Upper lobe of left lung (tissue), 6 donors: Measurements from ENCODE around the gene TMCO5A. TPM values are rescaled to one million over a fixed set of nuclear protein-coding genes. Genes with fewer than 3 reads are reported as not detected.

Source experiments
- ATAC-seq, 2 donors: fragments of 200-7000 bp; cut with Tn5 transposase; one replicate each; pipeline ENCODE4 v1.9.1; 2022; ENCODE audit warnings: mild to moderate bottlenecking in 2 of 2, moderate library complexity in 2 of 2; ENCODE audit not compliant: low FRiP score in 2 of 2
- DNase-seq, 2 donors: peaks; one replicate each; pipeline ENCODE4 v3.0.0-alpha.2; 2019 to 2020
- H3K27ac ChIP-seq, 4 donors: fragments of 200-600 bp; sonication (generic); one replicate each; pipeline ENCODE4 v1.5.1; 2016 to 2019
- H3K27me3 ChIP-seq, 4 donors: fragments of 200-600 bp; sonication (generic); one replicate each; pipeline ENCODE4 v1.5.1; 2017 to 2019
- H3K36me3 ChIP-seq, 4 donors: fragments of 200-600 bp; sonication (generic); one replicate each; pipeline ENCODE4 v1.5.1; 2016 to 2019
- H3K4me1 ChIP-seq, 4 donors: fragments of 200-600 bp; sonication (generic); one replicate each; pipeline ENCODE4 v1.5.1; 2018 to 2019
- H3K4me3 ChIP-seq, 4 donors: fragments of 200-600 bp; sonication (generic); one replicate each; pipeline ENCODE4 v1.5.1; 2017 to 2019; ENCODE audit warnings: mild to moderate bottlenecking in 2 of 4, moderate library complexity in 1 of 4
- H3K9me3 ChIP-seq, 4 donors: fragments of 200-600 bp; sonication (generic); one replicate each; pipeline ENCODE4 v1.5.1; 2018 to 2019
- EP300 ChIP-seq, 4 donors: sonication (generic); formaldehyde crosslinking; IDR thresholded peaks; one replicate each; pipeline ENCODE4 v1.5.1; 2017; ENCODE audit warnings: antibody characterized with exemption in 4 of 4, control low read depth in 2 of 4
- POLR2A ChIP-seq, 4 donors: fragments of 450-650 bp; IDR thresholded peaks; one replicate each; pipeline ENCODE4 v1.5.1; 2016 to 2017; ENCODE audit warnings: antibody characterized with exemption in 4 of 4, mild to moderate bottlenecking in 2 of 4
- POLR2AphosphoS5 ChIP-seq, 2 donors: sonication (generic); formaldehyde crosslinking; IDR thresholded peaks; one replicate each; pipeline ENCODE4 v1.5.1; 2017; ENCODE audit warnings: antibody characterized with exemption in 2 of 2
- whole genome bisulfite sequencing, 2 donors: methylation state at CpG; one replicate each; pipeline ENCODE4 v1.1.5; 2017 to 2018; 5-methylcytosine and 5-hydroxymethylcytosine counted together
- total RNA-seq, 6 donors: library from RNA; depleted of rRNA in 4 of 6; stranded (reverse); fragments of >200 nt in 4 of 6; gene quantifications; one replicate each; pipeline versions ENCODE4 v1.1.0 to v1.2.1, GENCODE V29; 2016 to 2021
- TF ChIP-seq, protein P1 (sequence below), 6 experiments: fragments of 450-650 bp in 4 of 6; fragments of 200-600 bp in 2 of 6; sonication (generic) in 2 of 6; IDR thresholded peaks; one replicate each; pipeline ENCODE4 v1.5.1; 2016 to 2019; ENCODE audit warnings: antibody characterized with exemption in 6 of 6
- donor health status: DM: no; HTN: no; CAD: no; lungs with moderate emphysema.
- donor health status: DM: no; HTN: yes; CAD: no; lungs with severe emphysema.

TMCO5A gene
- total RNA-seq, 6 donors from 2014 or later: 2.0 TPM; not detected in 5

DNA sequence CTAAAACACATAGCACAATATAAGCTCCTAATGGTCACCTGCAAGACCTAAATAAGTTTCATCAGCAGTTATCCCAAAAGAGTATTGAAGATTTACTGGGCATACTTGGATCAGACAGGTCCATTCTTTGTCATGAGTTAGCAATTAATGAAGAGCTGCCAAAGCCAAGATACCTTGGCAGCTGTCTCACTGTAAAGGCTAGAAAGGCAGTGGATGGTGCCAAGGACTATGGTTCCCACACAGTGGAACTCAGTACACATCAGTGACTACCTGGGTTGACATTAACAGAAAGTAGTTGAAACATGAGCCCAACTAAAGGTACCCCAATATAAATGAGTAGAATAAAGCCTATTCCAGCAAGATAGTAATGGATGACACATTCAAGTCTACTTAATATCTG lies 41.1 kb upstream of the TMCO5A start:
- no peaks in the 10 kb centered on the region for H3K4me1 ChIP-seq
- H3K9me3 ChIP-seq: no peaks in the 10 kb centered on the region
- TF ChIP-seq POLR2A (IDR thresholded peaks at IDR 0.05): no peak
- TF ChIP-seq, protein P1, sequence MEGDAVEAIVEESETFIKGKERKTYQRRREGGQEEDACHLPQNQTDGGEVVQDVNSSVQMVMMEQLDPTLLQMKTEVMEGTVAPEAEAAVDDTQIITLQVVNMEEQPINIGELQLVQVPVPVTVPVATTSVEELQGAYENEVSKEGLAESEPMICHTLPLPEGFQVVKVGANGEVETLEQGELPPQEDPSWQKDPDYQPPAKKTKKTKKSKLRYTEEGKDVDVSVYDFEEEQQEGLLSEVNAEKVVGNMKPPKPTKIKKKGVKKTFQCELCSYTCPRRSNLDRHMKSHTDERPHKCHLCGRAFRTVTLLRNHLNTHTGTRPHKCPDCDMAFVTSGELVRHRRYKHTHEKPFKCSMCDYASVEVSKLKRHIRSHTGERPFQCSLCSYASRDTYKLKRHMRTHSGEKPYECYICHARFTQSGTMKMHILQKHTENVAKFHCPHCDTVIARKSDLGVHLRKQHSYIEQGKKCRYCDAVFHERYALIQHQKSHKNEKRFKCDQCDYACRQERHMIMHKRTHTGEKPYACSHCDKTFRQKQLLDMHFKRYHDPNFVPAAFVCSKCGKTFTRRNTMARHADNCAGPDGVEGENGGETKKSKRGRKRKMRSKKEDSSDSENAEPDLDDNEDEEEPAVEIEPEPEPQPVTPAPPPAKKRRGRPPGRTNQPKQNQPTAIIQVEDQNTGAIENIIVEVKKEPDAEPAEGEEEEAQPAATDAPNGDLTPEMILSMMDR (IDR thresholded peaks at IDR 0.05): no peak
- TF ChIP-seq POLR2AphosphoS5 (IDR thresholded peaks at IDR 0.05): no peak
- no peak for TF ChIP-seq EP300 (IDR thresholded peaks at IDR 0.05)
- H3K27ac ChIP-seq: no peak overlapping the region
- no peaks in the 10 kb centered on the region for H3K27me3 ChIP-seq
- DNase-seq (no peak), ATAC-seq (no peak)
- H3K4me3 ChIP-seq: no peak overlapping the region
- no peaks in the 10 kb centered on the region for H3K36me3 ChIP-seq

DNA sequence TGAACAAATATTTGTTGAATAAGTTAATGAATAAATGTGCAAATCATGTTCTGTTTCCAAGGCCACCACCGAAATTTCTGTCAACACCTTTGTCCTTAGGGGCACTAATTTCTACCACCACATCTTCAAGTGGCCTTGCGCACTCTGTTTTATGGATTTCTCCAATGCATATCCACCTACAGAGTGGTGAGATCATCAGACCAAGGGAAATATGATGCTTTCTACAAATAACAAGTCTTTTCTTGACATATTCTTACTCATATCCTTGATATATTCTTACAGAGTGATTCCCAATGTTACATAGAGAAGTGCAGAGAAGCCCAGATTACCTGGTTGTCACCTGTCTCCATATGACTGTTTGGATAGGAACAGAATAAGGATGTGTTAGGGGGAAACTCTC lies 36.1 kb upstream of the TMCO5A start:
- H3K27me3 ChIP-seq: no peaks in the 10 kb centered on the region
- WGBS, 2 donors: 81 to 87% methylated on average over 2 of the region's 2 CpGs
- no peaks in the 10 kb centered on the region for H3K36me3 ChIP-seq
- TF ChIP-seq EP300 (IDR thresholded peaks at IDR 0.05) (no peak), POLR2AphosphoS5 (IDR thresholded peaks at IDR 0.05) (no peak), POLR2A (IDR thresholded peaks at IDR 0.05) (no peak)
- TF ChIP-seq, protein P1 (IDR thresholded peaks at IDR 0.05): no peak
- H3K4me1 ChIP-seq: peaks cover 0 to 9% (median 0%) of the 10 kb centered on the region in 4 donors
- H3K27ac ChIP-seq: no peak overlapping the region
- H3K9me3 ChIP-seq: no peaks in the 10 kb centered on the region
- H3K4me3 ChIP-seq: no peak overlapping the region
- no peak for ATAC-seq
- no peak for DNase-seq

DNA sequence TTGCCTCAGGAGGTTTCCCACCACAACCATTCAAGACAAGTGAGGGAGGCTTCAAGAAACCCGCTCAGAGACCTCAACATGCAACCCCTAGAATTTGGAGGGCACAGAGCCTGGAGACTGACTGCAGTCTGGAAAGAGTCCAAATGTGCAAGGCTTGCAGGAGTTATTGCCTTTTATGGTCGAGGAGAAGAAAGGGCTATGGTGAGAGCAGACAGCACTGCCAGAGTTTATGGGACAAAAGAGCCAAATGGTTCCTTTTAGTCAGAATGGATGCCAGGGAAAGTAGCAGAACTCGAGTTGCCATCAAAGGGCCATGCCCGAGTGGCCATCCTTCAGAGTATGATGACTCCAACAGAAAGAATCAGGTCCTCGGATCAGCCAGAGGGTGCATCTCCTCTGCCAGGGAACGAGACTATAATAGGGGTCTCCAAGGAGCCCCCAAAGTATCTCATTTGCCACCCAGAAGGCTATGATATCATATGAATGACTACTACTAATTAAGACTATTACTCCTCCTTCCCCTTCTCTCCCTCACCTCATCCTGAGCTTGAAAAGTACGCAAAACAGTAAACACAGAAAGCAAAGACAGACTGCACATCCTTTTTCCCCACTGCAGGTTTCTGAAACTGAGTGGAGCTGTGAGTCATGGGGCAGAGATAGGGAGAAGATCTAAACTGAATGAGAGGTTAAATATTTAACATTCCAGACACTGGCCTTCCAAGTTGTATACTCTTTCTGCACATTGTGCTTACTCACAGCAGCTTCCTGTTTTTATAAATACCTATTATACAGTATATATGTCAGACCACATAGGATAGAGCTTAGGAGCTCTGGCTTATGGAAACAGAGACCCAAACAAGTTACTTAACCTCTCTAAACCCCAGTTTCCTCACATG lies 33.9 kb upstream of the TMCO5A start:
- DNase-seq (no peak), ATAC-seq (no peak)
- Histone ChIP-seq H3K4me1 (peaks cover 0 to 9% (median 0%) of the 10 kb centered on the region in 4 donors), H3K9me3 (no peaks in the 10 kb centered on the region), H3K4me3 (no peak overlapping the region), H3K27ac (no peak overlapping the region), H3K36me3 (no peaks in the 10 kb centered on the region), H3K27me3 (no peaks in the 10 kb centered on the region)
- TF ChIP-seq POLR2A (IDR thresholded peaks at IDR 0.05) (no peak), EP300 (IDR thresholded peaks at IDR 0.05) (no peak), POLR2AphosphoS5 (IDR thresholded peaks at IDR 0.05) (no peak)
- TF ChIP-seq, protein P1 (IDR thresholded peaks at IDR 0.05): no peak
- 62 to 70% methylated on average over 7 of the region's 7 CpGs for WGBS, 2 donors

DNA sequence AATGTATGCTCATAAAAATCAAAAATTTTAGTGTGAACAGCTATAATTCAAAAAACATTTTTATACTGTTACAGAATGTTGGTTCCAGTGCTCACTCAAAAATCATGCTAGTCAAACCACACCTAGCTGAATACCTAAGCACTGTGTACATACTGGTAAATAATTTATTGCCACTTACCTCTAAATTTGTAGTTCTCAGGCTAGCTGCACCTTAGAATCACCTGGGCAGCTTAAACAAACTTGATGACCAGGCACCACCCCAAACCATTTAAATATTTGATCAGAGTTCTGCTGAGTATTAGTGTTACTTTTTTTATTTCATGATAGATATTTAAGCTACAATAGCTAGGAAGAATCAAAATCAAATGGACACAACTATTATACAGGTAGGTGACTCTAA lies 32.3 kb upstream of the TMCO5A start:
- Histone ChIP-seq H3K4me3 (no peak overlapping the region), H3K27ac (no peak overlapping the region), H3K9me3 (no peaks in the 10 kb centered on the region), H3K36me3 (no peaks in the 10 kb centered on the region), H3K4me1 (peaks cover 0 to 9% (median 0%) of the 10 kb centered on the region in 4 donors), H3K27me3 (no peaks in the 10 kb centered on the region)
- TF ChIP-seq EP300 (IDR thresholded peaks at IDR 0.05) (no peak), POLR2A (IDR thresholded peaks at IDR 0.05) (no peak), POLR2AphosphoS5 (IDR thresholded peaks at IDR 0.05) (no peak)
- TF ChIP-seq, protein P1 (IDR thresholded peaks at IDR 0.05): no peak
- no peak for DNase-seq
- ATAC-seq: peak in 1 of 2 donors; percentile 90
